Fibroblast of upper back skin (primary cell): ENCODE results near the gene LINGO3.

Experiments used
- DNase-seq: peaks from one replicate; pipeline ENCODE4 v3.0.0-alpha.2; 2013

The LINGO3 gene

GRCh38 chr19:2338751-2339643 is 31.0 kb upstream of the LINGO3 start:
- DNase-seq, result no peak

GRCh38 chr19:2338055-2338615 is 30.2 kb upstream of the LINGO3 start:
- no peak for DNase-seq

- peak; percentile 70 for DNase-seq
Observed at GRCh38 chr19:2337329-2337707, 29.4 kb upstream of the LINGO3 start.

- no peak for DNase-seq
Observed at GRCh38 chr19:2336528-2337328, 28.8 kb upstream of the LINGO3 start.

- no peak for DNase-seq
Observed at GRCh38 chr19:2335848-2336247, 27.9 kb upstream of the LINGO3 start.

GRCh38 chr19:2334986-2335846 is 27.3 kb upstream of the LINGO3 start:
- DNase-seq, result no peak

- no peak for DNase-seq
Observed at GRCh38 chr19:2334426-2334825, 26.5 kb upstream of the LINGO3 start.

- no peak for DNase-seq
Observed at GRCh38 chr19:2333807-2334211, 25.9 kb upstream of the LINGO3 start.

GRCh38 chr19:2333027-2333806 is 25.3 kb upstream of the LINGO3 start:
- DNase-seq, result no peak

GRCh38 chr19:2332341-2333026 is 24.5 kb upstream of the LINGO3 start:
- DNase-seq, result no peak

GRCh38 chr19:2331601-2332246 is 23.8 kb upstream of the LINGO3 start:
- no peak for DNase-seq

- no peak for DNase-seq
Observed at GRCh38 chr19:2330632-2331284, 22.8 kb upstream of the LINGO3 start.

GRCh38 chr19:2330255-2330631 is 22.3 kb upstream of the LINGO3 start:
- DNase-seq, result no peak

GRCh38 chr19:2329501-2329916 is 21.6 kb upstream of the LINGO3 start:
- no peak for DNase-seq

GRCh38 chr19:2329149-2329478 is 21.2 kb upstream of the LINGO3 start:
- no peak for DNase-seq

- peak; percentile 88 for DNase-seq
Observed at GRCh38 chr19:2328401-2329148, 20.6 kb upstream of the LINGO3 start, which contains the start of the genes LSM7 and SPPL2B. LSM7 (minus strand) TSS chr19:2328586; CDS start chr19:2328566, 20 bp downstream. SPPL2B (plus strand) TSS chr19:2328684; CDS start chr19:2328710, 26 bp downstream.

GRCh38 chr19:2327773-2328400 is 19.9 kb upstream of the LINGO3 start:
- peak; percentile 89 for DNase-seq

- no peak for DNase-seq
Observed at GRCh38 chr19:2326699-2327360, 18.9 kb upstream of the LINGO3 start.
